ENCODE results near the gene RERE.

Gene RERE

GRCh38 chr1:8690253-8690525 lies 127.3 kb downstream of the RERE start:
- TF ChIP-seq TAF1 (IDR thresholded peaks at IDR 0.05; ENCODE audit: low read depth) (no peak), CEBPB (IDR thresholded peaks at IDR 0.05) (no peak), MAX (IDR thresholded peaks at IDR 0.05) (no peak), EP300 (IDR thresholded peaks at IDR 0.05; ENCODE audit: borderline replicate concordance) (no peak), NFIC (IDR thresholded peaks at IDR 0.05) (no peak), USF1 (IDR thresholded peaks at IDR 0.05) (no peak), ZBTB7A (IDR thresholded peaks at IDR 0.05; ENCODE audit: low read depth) (no peak), YY1 (IDR thresholded peaks at IDR 0.05; ENCODE audit: low read depth) (no peak), REST (IDR thresholded peaks at IDR 0.05; ENCODE audit: low read depth) (no peak), FOXM1 (IDR thresholded peaks at IDR 0.05; ENCODE audit: borderline replicate concordance, low read depth) (no peak), RAD21 (IDR thresholded peaks at IDR 0.05; ENCODE audit: low read depth) (no peak), TEAD4 (IDR thresholded peaks at IDR 0.05) (no peak), TCF12 (IDR thresholded peaks at IDR 0.05; ENCODE audit: low read depth) (no peak), EGR1 (IDR thresholded peaks at IDR 0.05) (no peak), CREB1 (IDR thresholded peaks at IDR 0.05; ENCODE audit: low read depth) (no peak)

- TF ChIP-seq REST (IDR thresholded peaks at IDR 0.05; ENCODE audit: low read depth), result no peak
Observed at GRCh38 chr1:8689431-8690252, 127.8 kb downstream of the RERE start.

GRCh38 chr1:8687538-8687937 lies 129.9 kb downstream of the RERE start:
- TF ChIP-seq ZBTB7A (IDR thresholded peaks at IDR 0.05; ENCODE audit: low read depth), result no peak
- no peak for TF ChIP-seq TCF12 (IDR thresholded peaks at IDR 0.05; ENCODE audit: low read depth)

GRCh38 chr1:8687039-8687438 lies 130.4 kb downstream of the RERE start:
- TF ChIP-seq RAD21 (IDR thresholded peaks at IDR 0.05; ENCODE audit: low read depth), result no peak
- no peak for TF ChIP-seq MAX (IDR thresholded peaks at IDR 0.05)

GRCh38 chr1:8685463-8685862 lies 132.0 kb downstream of the RERE start:
- TF ChIP-seq EGR1 (IDR thresholded peaks at IDR 0.05) (no peak), FOXM1 (IDR thresholded peaks at IDR 0.05; ENCODE audit: borderline replicate concordance, low read depth) (no peak), RAD21 (IDR thresholded peaks at IDR 0.05; ENCODE audit: low read depth) (no peak), USF1 (IDR thresholded peaks at IDR 0.05) (no peak), TAF1 (IDR thresholded peaks at IDR 0.05; ENCODE audit: low read depth) (no peak)

GRCh38 chr1:8684590-8684989 lies 132.8 kb downstream of the RERE start:
- TF ChIP-seq REST (IDR thresholded peaks at IDR 0.05; ENCODE audit: low read depth) (no peak), EGR1 (IDR thresholded peaks at IDR 0.05) (no peak), EP300 (IDR thresholded peaks at IDR 0.05; ENCODE audit: borderline replicate concordance) (no peak)

All from Ishikawa (cell line).